Prostate gland (tissue), 2 donors: ENCODE measurements around the gene MED27. TPM values are rescaled to one million over a fixed set of nuclear protein-coding genes. Genes with fewer than 3 reads are reported as not detected.
"Not testable (repeated sequence)": the region's sequence is repeated elsewhere in the genome, so short reads cannot be mapped to it uniquely, and the experiment has no call there.

ENCODE experiments used
- DNase-seq: peaks from one replicate; pipeline ENCODE4 v3.0.0-alpha.2; 2019; ENCODE audit warnings: low spot score
- H3K27ac ChIP-seq, 2 donors: fragments of 200-600 bp; sonication (generic); 2 replicates each; pipeline ENCODE4 v1.5.1; 2017 to 2019
- H3K27me3 ChIP-seq: fragments of 200-600 bp; sonication (generic); replicated peaks from 2 replicates; pipeline ENCODE4 v1.5.1; 2019; ENCODE audit not compliant: insufficient read depth
- H3K36me3 ChIP-seq, 2 donors: fragments of 200-600 bp; sonication (generic); 1 replicate in 1 of 2; 2 replicates in 1 of 2; pipeline versions ENCODE4 v1.5.1 to v1.8.1; 2017 to 2019
- H3K4me1 ChIP-seq: fragments of 200-600 bp; sonication (generic); replicated peaks from 2 replicates; pipeline ENCODE4 v1.5.1; 2019
- H3K4me3 ChIP-seq, 2 donors: fragments of 200-600 bp; sonication (generic); 2 replicates each; pipeline ENCODE4 v1.5.1; 2017 to 2019
- H3K9me3 ChIP-seq: fragments of 200-600 bp; sonication (generic); 2 replicates; pipeline ENCODE4 v1.5.1; 2017
- POLR2A ChIP-seq: fragments of 450-650 bp; IDR thresholded peaks from one replicate; pipeline ENCODE4 v1.6.1; 2016; ENCODE audit warnings: antibody characterized with exemption, mild to moderate bottlenecking
- POLR2AphosphoS5 ChIP-seq: sonication (generic); formaldehyde crosslinking; IDR thresholded peaks from one replicate; pipeline ENCODE4 v1.6.1; 2017; ENCODE audit warnings: antibody characterized with exemption
- WGBS: methylation state at CpG from one replicate; pipeline ENCODE4 v1.1.5; 2018; 5-methylcytosine and 5-hydroxymethylcytosine counted together
- intact Hi-C: fragments of 100-400 bp; cut with DNase I; formaldehyde crosslinking; loops from one replicate; pipeline ENCODE4 v1.14.2; 2022
- total RNA-seq, 2 donors: library from RNA; depleted of rRNA; stranded (reverse); fragments of >200 nt; gene quantifications; one replicate each; pipeline ENCODE4 v1.1.0, GENCODE V29; 2016
- TF ChIP-seq, protein P1 (sequence below), 4 experiments: fragments of 200-600 bp in 2 of 4; fragments of 450-650 bp in 2 of 4; sonication (generic) in 2 of 4; IDR thresholded peaks; 1 replicate in 3 of 4; 2 replicates in 1 of 4; pipeline ENCODE4 v1.5.1; 2016 to 2019; ENCODE audit warnings: antibody characterized with exemption in 4 of 4, mild to moderate bottlenecking in 2 of 4, moderate library complexity in 2 of 4

The MED27 gene
- total RNA-seq, 2 donors from 2014 or later = 17.4 to 22.7 TPM

DNA sequence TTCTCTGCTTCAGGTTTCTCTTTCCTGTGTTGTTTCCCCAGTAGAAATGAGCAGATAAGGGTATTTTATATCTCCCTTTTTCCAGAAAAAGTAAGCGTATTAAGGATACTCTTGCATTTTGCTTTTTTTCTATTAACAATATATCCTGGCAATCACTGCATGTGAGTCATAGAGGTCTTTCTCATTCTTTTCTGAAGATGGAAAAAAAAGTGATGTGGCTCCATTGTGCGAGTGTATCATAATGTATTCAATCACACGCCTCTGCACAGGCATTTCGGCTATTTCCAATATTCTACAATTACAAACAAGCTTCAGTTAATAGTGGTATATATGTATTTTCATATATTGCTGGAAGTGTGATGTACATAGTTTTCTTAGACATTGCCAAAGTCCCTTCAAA, 155.9 kb downstream of the MED27 start:
- no peaks in the 10 kb centered on the region for H3K4me1 ChIP-seq
- H3K27me3 ChIP-seq = no peaks in the 10 kb centered on the region
- 98% methylated on average over 4 of the region's 4 CpGs for WGBS
- H3K36me3 ChIP-seq = no peaks in the 10 kb centered on the region
- H3K4me3 ChIP-seq = no peak overlapping the region
- H3K9me3 ChIP-seq = no peaks in the 10 kb centered on the region
- DNase-seq = no peak
- intact Hi-C loops = no loop called here
- H3K27ac ChIP-seq = no peak overlapping the region
- TF ChIP-seq POLR2AphosphoS5 (no peak), POLR2A (no peak)
- TF ChIP-seq, protein P1, sequence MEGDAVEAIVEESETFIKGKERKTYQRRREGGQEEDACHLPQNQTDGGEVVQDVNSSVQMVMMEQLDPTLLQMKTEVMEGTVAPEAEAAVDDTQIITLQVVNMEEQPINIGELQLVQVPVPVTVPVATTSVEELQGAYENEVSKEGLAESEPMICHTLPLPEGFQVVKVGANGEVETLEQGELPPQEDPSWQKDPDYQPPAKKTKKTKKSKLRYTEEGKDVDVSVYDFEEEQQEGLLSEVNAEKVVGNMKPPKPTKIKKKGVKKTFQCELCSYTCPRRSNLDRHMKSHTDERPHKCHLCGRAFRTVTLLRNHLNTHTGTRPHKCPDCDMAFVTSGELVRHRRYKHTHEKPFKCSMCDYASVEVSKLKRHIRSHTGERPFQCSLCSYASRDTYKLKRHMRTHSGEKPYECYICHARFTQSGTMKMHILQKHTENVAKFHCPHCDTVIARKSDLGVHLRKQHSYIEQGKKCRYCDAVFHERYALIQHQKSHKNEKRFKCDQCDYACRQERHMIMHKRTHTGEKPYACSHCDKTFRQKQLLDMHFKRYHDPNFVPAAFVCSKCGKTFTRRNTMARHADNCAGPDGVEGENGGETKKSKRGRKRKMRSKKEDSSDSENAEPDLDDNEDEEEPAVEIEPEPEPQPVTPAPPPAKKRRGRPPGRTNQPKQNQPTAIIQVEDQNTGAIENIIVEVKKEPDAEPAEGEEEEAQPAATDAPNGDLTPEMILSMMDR (IDR thresholded peaks at IDR 0.05) = no peak

DNA sequence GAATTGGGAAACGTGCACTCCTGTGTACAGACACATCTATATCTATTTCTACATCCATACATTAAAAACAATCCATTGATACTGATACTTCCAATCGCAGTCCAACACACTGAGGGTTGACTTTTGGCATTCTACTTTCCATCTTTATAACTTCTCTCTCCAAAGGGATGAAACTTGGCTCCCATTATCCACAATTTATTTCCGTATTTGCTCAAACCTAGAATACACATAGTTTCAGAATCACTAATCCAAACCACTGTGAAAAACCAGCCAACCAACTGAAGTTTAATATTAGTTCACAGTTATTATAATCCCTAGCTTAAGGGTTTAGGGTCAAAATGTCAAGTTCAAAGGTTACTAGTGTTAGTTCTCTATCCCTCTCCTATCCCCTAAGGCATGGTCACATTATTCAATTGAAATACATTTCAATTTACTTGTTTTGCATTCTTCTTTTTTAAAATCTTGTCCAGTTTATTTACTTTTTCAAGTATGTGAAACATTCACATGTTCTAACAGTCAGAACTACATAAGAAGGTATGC, 156.5 kb downstream of the MED27 start:
- Histone ChIP-seq H3K27ac (no peak overlapping the region), H3K9me3 (no peaks in the 10 kb centered on the region), H3K27me3 (no peaks in the 10 kb centered on the region), H3K4me3 (no peak overlapping the region), H3K4me1 (no peaks in the 10 kb centered on the region), H3K36me3 (no peaks in the 10 kb centered on the region)
- WGBS = 89% methylated on average over 3 of the region's 3 CpGs
- DNase-seq = no peak
- TF ChIP-seq, protein P1 (IDR thresholded peaks at IDR 0.05) = no peak
- TF ChIP-seq POLR2A = no peak
- TF ChIP-seq POLR2AphosphoS5 = no peak
- intact Hi-C loops = no loop called here

DNA sequence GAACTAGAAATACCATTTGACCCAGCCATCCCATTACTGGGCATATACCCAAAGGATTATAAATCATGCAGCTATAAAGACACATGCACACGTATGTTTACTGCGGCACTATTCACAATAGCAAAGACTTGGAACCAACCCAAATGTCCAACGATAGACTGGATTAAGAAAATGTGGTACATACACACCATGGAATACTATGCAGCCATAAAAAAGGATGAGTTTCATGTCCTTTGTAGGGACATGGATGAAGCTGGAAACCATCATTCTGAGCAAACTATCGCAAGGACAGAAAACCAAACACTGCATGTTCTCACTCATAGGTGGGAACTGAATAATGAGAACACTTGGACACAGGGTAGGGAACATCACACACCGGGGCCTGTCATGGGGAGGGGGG, 158.0 kb downstream of the MED27 start:
- H3K9me3 ChIP-seq, intact Hi-C loops, H3K36me3 ChIP-seq, H3K4me1 ChIP-seq, H3K27me3 ChIP-seq, H3K27ac ChIP-seq, H3K4me3 ChIP-seq, DNase-seq: not testable (repeated sequence)
- WGBS = 83% methylated on average over 5 of the region's 5 CpGs

DNA sequence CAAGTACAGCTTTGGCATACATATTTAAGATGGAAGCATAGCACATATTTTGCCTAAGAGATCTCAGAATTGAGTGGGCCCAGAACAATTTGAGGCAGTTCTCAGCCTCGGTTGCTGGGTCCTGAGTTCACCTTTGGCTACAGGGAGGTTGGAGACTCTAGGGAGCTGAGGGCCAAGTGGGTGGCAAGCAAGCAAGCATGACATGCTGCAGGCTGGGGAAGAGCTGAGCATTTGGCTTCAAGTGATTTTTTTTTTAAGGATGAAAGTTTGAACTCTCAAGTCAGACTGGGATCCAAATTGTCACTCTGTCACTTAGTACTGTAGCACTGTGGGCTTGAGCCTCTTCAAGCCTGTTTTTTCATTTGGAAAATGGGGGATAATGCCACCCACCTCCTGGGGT, 160.5 kb downstream of the MED27 start:
- intact Hi-C loops = no loop called here
- DNase-seq = no peak
- no peaks in the 10 kb centered on the region for H3K27me3 ChIP-seq
- H3K4me1 ChIP-seq = no peaks in the 10 kb centered on the region
- 78% methylated on average over 1 of the region's 1 CpG for WGBS
- TF ChIP-seq, protein P1 (IDR thresholded peaks at IDR 0.05) = no peak
- no peak for TF ChIP-seq POLR2AphosphoS5
- no peak for TF ChIP-seq POLR2A
- no peaks in the 10 kb centered on the region for H3K36me3 ChIP-seq
- no peak overlapping the region for H3K27ac ChIP-seq
- no peak overlapping the region for H3K4me3 ChIP-seq
- H3K9me3 ChIP-seq = no peaks in the 10 kb centered on the region

DNA sequence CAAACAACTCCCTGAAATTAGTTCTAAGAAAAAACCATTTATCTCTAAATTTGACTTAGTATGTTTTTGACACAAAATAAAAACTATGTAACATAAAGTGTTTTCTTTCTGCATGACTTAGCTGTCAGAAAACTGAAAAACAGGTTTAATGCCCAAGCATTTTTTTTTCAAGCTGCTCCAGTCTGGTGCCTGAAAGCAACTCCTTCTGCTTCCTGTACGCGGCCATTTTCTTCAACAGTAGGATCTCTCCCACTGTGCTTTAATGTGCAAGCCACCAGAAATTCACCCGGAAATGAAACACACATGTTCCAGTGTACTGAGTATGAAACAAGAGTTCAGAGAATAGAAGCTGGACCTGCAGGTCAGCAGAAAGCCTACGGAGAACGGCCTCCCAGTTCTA, 161.2 kb downstream of the MED27 start:
- Histone ChIP-seq H3K27ac (no peak overlapping the region), H3K9me3 (no peaks in the 10 kb centered on the region), H3K4me3 (no peak overlapping the region), H3K27me3 (no peaks in the 10 kb centered on the region), H3K36me3 (no peaks in the 10 kb centered on the region), H3K4me1 (no peaks in the 10 kb centered on the region)
- WGBS = 86% methylated on average over 5 of the region's 5 CpGs
- intact Hi-C loops = no loop called here
- TF ChIP-seq, protein P1 (IDR thresholded peaks at IDR 0.05) = no peak
- TF ChIP-seq POLR2AphosphoS5 (no peak), POLR2A (no peak)
- no peak for DNase-seq
